MCF 10A (cell line): Measurements from ENCODE around the gene RALGPS1. TPM values are rescaled to one million over a fixed set of nuclear protein-coding genes. Genes with fewer than 3 reads are reported as not detected.
A peak's percentile ranks its signal among the peaks of the same experiment; 100 is the strongest.

Source experiments
- BruUV-seq: library from RNA; stranded (reverse); fragments of 400-500 nt; replicated peaks from 2 replicates; lab custom pipeline; 2021; lab: Mats Ljungman, UMichigan
- CTCF ChIA-PET: fragments of 300-600 bp; sonication (Branson Sonifier 250); formaldehyde crosslinking; extraction: SDS; loops from one replicate; lab custom pipeline; 2021; ENCODE audit warnings: antibody characterized with exemption, inconsistent platforms; lab: Yijun Ruan, JAX
- POLR2A ChIA-PET: fragments of 300-600, 350-650 bp; sonication (Branson Sonifier 250); formaldehyde crosslinking; extraction: SDS; loops from one replicate; lab custom pipeline; 2020; ENCODE audit warnings: antibody characterized with exemption, inconsistent platforms; lab: Yijun Ruan, JAX
- DNase-seq: peaks from one replicate; pipeline ENCODE4 v3.0.0-alpha.2; 2018; ENCODE audit not compliant: unreplicated experiment
- H3K27ac Mint-ChIP-seq: one replicate; pipeline ENCODE4 v1.8.0; 2022; ENCODE audit warnings: mild to moderate bottlenecking, low read depth, mixed read lengths; ENCODE audit not compliant: unreplicated experiment
- H3K27me3 Mint-ChIP-seq: one replicate; pipeline ENCODE4 v1.8.0; 2022; ENCODE audit warnings: mixed read lengths; ENCODE audit not compliant: insufficient read depth, unreplicated experiment
- H3K36me3 Mint-ChIP-seq: one replicate; pipeline ENCODE4 v1.8.0; 2022; ENCODE audit warnings: mild to moderate bottlenecking, moderate library complexity, mixed read lengths; ENCODE audit not compliant: insufficient read depth, unreplicated experiment
- H3K4me1 Mint-ChIP-seq: one replicate; pipeline ENCODE4 v1.8.0; 2022; ENCODE audit warnings: mixed read lengths; ENCODE audit not compliant: insufficient read depth, unreplicated experiment
- H3K4me3 Mint-ChIP-seq: one replicate; pipeline ENCODE4 v1.8.0; 2022; ENCODE audit warnings: mild to moderate bottlenecking, moderate library complexity, mixed read lengths; ENCODE audit not compliant: unreplicated experiment
- H3K9me3 Mint-ChIP-seq: one replicate; pipeline ENCODE4 v1.8.0; 2022; ENCODE audit warnings: mixed read lengths; ENCODE audit not compliant: unreplicated experiment
- intact Hi-C: fragments of 100-400 bp; cut with micrococcal nuclease; formaldehyde crosslinking; loops from 2 replicates; pipeline ENCODE4 v1.14.1; 2022
- total RNA-seq: library from RNA; stranded (reverse); gene quantifications from 2 replicates; pipeline ENCODE4 v1.2.3, GENCODE V29; 2022
- TF ChIP-seq, protein P1 (sequence below): fragments of 200-600 bp; IDR thresholded peaks from one replicate; pipeline ENCODE4 v1.8.0; 2022; ENCODE audit warnings: antibody characterized with exemption, mild to moderate bottlenecking; ENCODE audit not compliant: unreplicated experiment

RALGPS1 gene
- total RNA-seq, 1 experiment from 2014 or later, result 2.4 TPM

DNA sequence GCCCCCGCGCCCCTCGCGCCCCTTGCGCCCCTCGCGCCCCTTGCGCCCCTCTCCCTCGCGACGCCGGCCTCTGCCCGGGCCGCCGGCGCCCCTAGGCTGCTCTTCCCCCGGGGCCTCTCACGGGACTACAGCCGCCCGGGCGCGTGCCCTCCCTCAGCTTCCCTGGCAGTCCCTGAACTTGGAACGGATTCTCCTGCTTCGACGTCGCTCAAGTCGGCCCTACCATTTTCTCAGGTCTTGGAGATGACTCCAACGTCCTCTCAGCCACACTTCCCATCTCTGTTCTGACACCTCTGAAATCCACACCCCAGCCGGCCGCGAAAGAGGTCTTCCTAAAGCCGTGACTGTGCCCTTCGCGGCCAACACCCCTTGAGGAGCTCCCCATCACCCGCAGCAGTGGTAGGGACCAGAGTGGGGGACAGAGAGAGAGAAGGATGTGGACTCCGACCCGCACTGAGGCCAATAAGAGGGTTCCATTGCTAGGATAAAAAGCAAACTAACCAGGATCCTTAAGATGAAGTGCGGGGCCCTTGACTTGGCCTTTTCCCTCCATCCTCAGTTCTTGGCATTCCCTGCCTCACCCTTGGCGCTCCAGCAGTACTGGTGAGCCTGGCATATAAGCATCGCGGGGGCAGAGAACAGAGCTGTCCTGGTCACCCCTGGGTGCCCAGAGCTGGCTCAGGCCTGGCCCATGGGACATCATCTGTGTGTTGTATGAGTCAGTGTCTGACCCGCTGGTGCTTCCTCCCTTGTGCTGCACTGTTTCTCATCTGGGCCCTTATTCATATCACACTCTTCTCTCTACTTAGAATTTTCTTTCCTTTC, 311.4 kb downstream of the RALGPS1 start:
- intact Hi-C loops, result no loop called here
- BruUV-seq, result no TSS peak

DNA sequence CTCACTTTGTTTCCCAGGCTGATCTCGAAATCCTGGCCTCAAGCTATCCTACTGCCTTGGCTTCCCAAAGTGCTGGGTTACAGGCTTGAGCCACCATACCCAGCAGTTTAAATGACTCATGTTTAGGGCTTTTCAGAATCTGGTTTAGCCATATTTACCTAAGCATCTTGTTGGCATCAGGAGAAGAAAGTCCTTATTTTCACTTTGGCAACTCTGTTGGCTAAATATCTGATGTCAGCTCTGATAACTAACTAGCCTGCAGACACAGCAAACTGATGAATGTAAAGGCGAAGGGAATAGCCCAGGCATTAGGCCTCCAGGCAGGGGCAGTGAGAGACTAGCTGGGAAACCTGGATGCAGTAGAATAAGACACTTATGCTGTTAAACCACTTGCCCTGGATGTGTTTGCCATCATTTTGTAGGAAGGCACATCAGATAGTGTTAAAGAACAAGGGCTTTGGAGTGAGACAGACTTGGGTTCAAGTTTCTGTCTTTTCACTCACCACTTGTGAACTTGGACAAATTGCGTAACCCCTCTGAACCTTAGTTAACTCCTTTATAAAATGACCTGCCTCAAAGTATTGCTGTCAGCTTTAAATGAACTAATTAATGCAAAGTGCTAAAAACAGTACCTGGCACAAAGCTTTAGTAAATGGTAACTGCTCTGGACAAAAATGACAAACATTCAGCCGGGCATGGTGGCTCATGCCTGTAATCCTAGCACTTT, 315.3 kb downstream of the RALGPS1 start:
- Mint-ChIP-seq H3K9me3 (no peaks in the 10 kb centered on the region), H3K27me3 (no peaks in the 10 kb centered on the region), H3K4me1 (no peaks in the 10 kb centered on the region), H3K36me3 (peaks cover 4% of the 10 kb centered on the region), H3K4me3 (no peak overlapping the region), H3K27ac (no peak overlapping the region)
- DNase-seq, result no peak
- intact Hi-C loops, result no loop called here
- no TSS peak for BruUV-seq
- ChIA-PET CTCF (interaction anchor here (0.7 to 2.0 kb wide), 2 partner anchors 15 to 837 kb away, joined by 3 to 10 read pairs; partner anchors contain the start of gene NAIF1), POLR2A (interaction anchor here (1.1 to 1.2 kb wide), 2 partner anchors 10 to 163 kb away, joined by 3 to 4 read pairs; no protein-coding TSS in a partner anchor)
- TF ChIP-seq, protein P1, sequence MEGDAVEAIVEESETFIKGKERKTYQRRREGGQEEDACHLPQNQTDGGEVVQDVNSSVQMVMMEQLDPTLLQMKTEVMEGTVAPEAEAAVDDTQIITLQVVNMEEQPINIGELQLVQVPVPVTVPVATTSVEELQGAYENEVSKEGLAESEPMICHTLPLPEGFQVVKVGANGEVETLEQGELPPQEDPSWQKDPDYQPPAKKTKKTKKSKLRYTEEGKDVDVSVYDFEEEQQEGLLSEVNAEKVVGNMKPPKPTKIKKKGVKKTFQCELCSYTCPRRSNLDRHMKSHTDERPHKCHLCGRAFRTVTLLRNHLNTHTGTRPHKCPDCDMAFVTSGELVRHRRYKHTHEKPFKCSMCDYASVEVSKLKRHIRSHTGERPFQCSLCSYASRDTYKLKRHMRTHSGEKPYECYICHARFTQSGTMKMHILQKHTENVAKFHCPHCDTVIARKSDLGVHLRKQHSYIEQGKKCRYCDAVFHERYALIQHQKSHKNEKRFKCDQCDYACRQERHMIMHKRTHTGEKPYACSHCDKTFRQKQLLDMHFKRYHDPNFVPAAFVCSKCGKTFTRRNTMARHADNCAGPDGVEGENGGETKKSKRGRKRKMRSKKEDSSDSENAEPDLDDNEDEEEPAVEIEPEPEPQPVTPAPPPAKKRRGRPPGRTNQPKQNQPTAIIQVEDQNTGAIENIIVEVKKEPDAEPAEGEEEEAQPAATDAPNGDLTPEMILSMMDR, result no peak

More for the DNA sequence above, 311.4 kb downstream of the RALGPS1 start:
- no peak for DNase-seq
- Mint-ChIP-seq H3K36me3 (no peaks in the 10 kb centered on the region), H3K4me1 (no peaks in the 10 kb centered on the region), H3K9me3 (no peaks in the 10 kb centered on the region), H3K27me3 (peaks cover 29% of the 10 kb centered on the region), H3K27ac (no peak overlapping the region), H3K4me3 (peak overlapping the region; percentile 83)
- POLR2A ChIA-PET, result interaction anchor here (1.0 to 3.9 kb wide), 5 partner anchors 18 to 225 kb away, joined by 3 to 13 read pairs (median 5); partner anchors contain the start of genes LRSAM1, RPL12 and SLC2A8
- TF ChIP-seq, protein P1, result no peak
- CTCF ChIA-PET, result interaction anchor here (1.0 to 1.2 kb wide), 2 partner anchors 11 to 284 kb away, joined by 3 to 5 read pairs; no protein-coding TSS in a partner anchor

- no peak for DNase-seq
- CTCF ChIA-PET, result interaction anchor here (2.0 kb wide), 1 partner anchor 17 kb away, joined by 10 read pairs; no protein-coding TSS in a partner anchor
- no peak overlapping the region for H3K27ac Mint-ChIP-seq
- intact Hi-C loops, result no loop called here
- POLR2A ChIA-PET, result interaction anchor here (1.7 kb wide), 1 partner anchor 13 kb away, joined by 5 read pairs; no protein-coding TSS in a partner anchor
- no peaks in the 10 kb centered on the region for H3K4me1 Mint-ChIP-seq
- TF ChIP-seq, protein P1, result no peak
- no peak overlapping the region for H3K4me3 Mint-ChIP-seq
- H3K36me3 Mint-ChIP-seq, result peaks cover 8% of the 10 kb centered on the region
- BruUV-seq, result no TSS peak
- no peaks in the 10 kb centered on the region for H3K9me3 Mint-ChIP-seq
- H3K27me3 Mint-ChIP-seq, result no peaks in the 10 kb centered on the region
Measured at GRCh38 chr9:127231666-127232065, 317.1 kb downstream of the RALGPS1 start.
